GM21786 (cell line): Measurements from ENCODE around the gene BHLHA15.
A peak's percentile ranks its signal among the peaks of the same experiment; 100 is the strongest.

Experiments
- ATAC-seq: cut with Tn5 transposase; IDR thresholded peaks from one replicate; pipeline ENCODE4 v1.9.1; 2021; ENCODE audit not compliant: unreplicated experiment

The BHLHA15 gene

GRCh38 chr7:98240961-98241673, 29.9 kb downstream of the BHLHA15 start:
- ATAC-seq = no peak

- ATAC-seq = no peak
These were observed 30.5 kb downstream of the BHLHA15 start for GRCh38 chr7:98241674-98242241.

- no peak for ATAC-seq
These were observed 31.1 kb downstream of the BHLHA15 start for GRCh38 chr7:98242342-98242741.

GRCh38 chr7:98242934-98243333, 31.7 kb downstream of the BHLHA15 start:
- no peak for ATAC-seq

GRCh38 chr7:98244871-98245270, 33.6 kb downstream of the BHLHA15 start:
- no peak for ATAC-seq

GRCh38 chr7:98248156-98248555, 36.9 kb downstream of the BHLHA15 start:
- ATAC-seq = no peak

- no peak for ATAC-seq
These were observed 37.9 kb downstream of the BHLHA15 start for GRCh38 chr7:98249106-98249505.

GRCh38 chr7:98250789-98251188, 39.5 kb downstream of the BHLHA15 start:
- peak; percentile 18 for ATAC-seq

GRCh38 chr7:98251231-98251600, 40.0 kb downstream of the BHLHA15 start:
- peak; percentile 26 for ATAC-seq

GRCh38 chr7:98251601-98252424, 40.6 kb downstream of the BHLHA15 start, which contains the start of gene TECPR1:
TSS of gene TECPR1 (minus strand) at chr7:98252232. CDS start at chr7:98246146, 6,086 bp downstream.
- ATAC-seq = peak; percentile 97

- peak; percentile 27 for ATAC-seq
These were observed 41.3 kb downstream of the BHLHA15 start for GRCh38 chr7:98252425-98253054.

- ATAC-seq = no peak
These were observed 43.3 kb downstream of the BHLHA15 start for GRCh38 chr7:98254516-98254915.

GRCh38 chr7:98254951-98255610, 43.8 kb downstream of the BHLHA15 start:
- no peak for ATAC-seq

GRCh38 chr7:98256431-98256830, 45.2 kb downstream of the BHLHA15 start:
- no peak for ATAC-seq

GRCh38 chr7:98257701-98258100, 46.5 kb downstream of the BHLHA15 start:
- no peak for ATAC-seq
